ENCODE measurements around the gene AFF1. TPM values are rescaled to one million over a fixed set of nuclear protein-coding genes. Genes with fewer than 3 reads are reported as not detected.

AFF1 gene
- total RNA-seq, 2 experiments from 2014 or later = 28.7 to 69.7 TPM

GRCh38 chr4:86972997-86973396, 38.2 kb downstream of the AFF1 start:
- Histone ChIP-seq H3K9me3 (ENCODE audit: low read length) (no peaks in the 10 kb centered on the region), H3K36me3 (ENCODE audit: insufficient read depth, low read length) (peaks cover 13% of the 10 kb centered on the region), H3K4me3 (ENCODE audit: low read depth, low read length, poor library complexity, severe bottlenecking) (no peak overlapping the region), H3K79me2 (ENCODE audit: insufficient read depth, low read depth, low read length) (peaks cover 80% of the 10 kb centered on the region; the same call in 1 of the 2 replicates), H3K4me1 (ENCODE audit: insufficient read depth, low read length, poor library complexity, severe bottlenecking) (peaks cover 76% of the 10 kb centered on the region), H3K4me2 (ENCODE audit: low read length) (peak overlapping the region; percentile 31), H4K20me1 (ENCODE audit: insufficient read depth, low read length) (peaks cover under 1% of the 10 kb centered on the region; the same call in 1 of the 2 replicates), H3K9me2 (ENCODE audit: insufficient read depth, low read length) (no peaks in the 10 kb centered on the region), H3K27ac (ENCODE audit: low read depth, low read length, poor library complexity, severe bottlenecking) (no peak overlapping the region), H2AFZ (ENCODE audit: low read length) (no peak overlapping the region)
- intact Hi-C loops (cut with micrococcal nuclease; ENCODE audit: unreplicated experiment) = no loop called here
- BruUV-seq (replicated peaks) = no TSS peak
- ChIA-PET POLR2A (interaction anchor here (1.9 to 2.0 kb wide), 2 partner anchors 10 to 12 kb away, joined by 7 to 9 read pairs; no protein-coding TSS in a partner anchor), CTCF (ENCODE audit: unreplicated experiment) (no interaction called here)
- no peak for TF ChIP-seq CTCF (conservative IDR thresholded peaks at IDR 0.05; ENCODE audit: low read length)
- no peak for TF ChIP-seq EZH2phosphoT487 (IDR thresholded peaks at IDR 0.05; ENCODE audit: borderline replicate concordance, low read depth, low read length)
- no peak for DNase-seq (ENCODE audit: low spot score)

- no peak for TF ChIP-seq CTCF (conservative IDR thresholded peaks at IDR 0.05; ENCODE audit: low read length)
- TF ChIP-seq EZH2phosphoT487 (IDR thresholded peaks at IDR 0.05; ENCODE audit: borderline replicate concordance, low read depth, low read length) = no peak
- Histone ChIP-seq H2AFZ (ENCODE audit: low read length) (no peak overlapping the region), H3K79me2 (ENCODE audit: insufficient read depth, low read depth, low read length) (peaks cover 78% of the 10 kb centered on the region; the same call in 1 of the 2 replicates), H3K9me2 (ENCODE audit: insufficient read depth, low read length) (no peaks in the 10 kb centered on the region), H3K27ac (ENCODE audit: low read depth, low read length, poor library complexity, severe bottlenecking) (no peak overlapping the region), H3K9me3 (ENCODE audit: low read length) (no peaks in the 10 kb centered on the region), H3K4me1 (ENCODE audit: insufficient read depth, low read length, poor library complexity, severe bottlenecking) (peaks cover 76% of the 10 kb centered on the region), H3K4me2 (ENCODE audit: low read length) (peak overlapping the region; percentile 31; the same call in 1 of the 2 replicates), H3K4me3 (ENCODE audit: low read depth, low read length, poor library complexity, severe bottlenecking) (no peak overlapping the region), H3K36me3 (ENCODE audit: insufficient read depth, low read length) (peaks cover 9% of the 10 kb centered on the region), H4K20me1 (ENCODE audit: insufficient read depth, low read length) (no peaks in the 10 kb centered on the region)
- no peak for DNase-seq (ENCODE audit: low spot score)
- ChIA-PET POLR2A (interaction anchor here (2.0 kb wide), 1 partner anchor 11 kb away, joined by 7 read pairs; no protein-coding TSS in a partner anchor), CTCF (ENCODE audit: unreplicated experiment) (no interaction called here)
- BruUV-seq (replicated peaks) = no TSS peak
- intact Hi-C loops (cut with micrococcal nuclease; ENCODE audit: unreplicated experiment) = no loop called here
Observed at GRCh38 chr4:86973668-86974067, 38.9 kb downstream of the AFF1 start.

GRCh38 chr4:86974551-86974994, 39.8 kb downstream of the AFF1 start:
- DNase-seq (ENCODE audit: low spot score) = no peak
- Histone ChIP-seq H3K9me2 (ENCODE audit: insufficient read depth, low read length) (no peaks in the 10 kb centered on the region), H3K27ac (ENCODE audit: low read depth, low read length, poor library complexity, severe bottlenecking) (no peak overlapping the region), H3K36me3 (ENCODE audit: insufficient read depth, low read length) (peaks cover 8% of the 10 kb centered on the region), H3K4me2 (ENCODE audit: low read length) (no peak overlapping the region), H3K9me3 (ENCODE audit: low read length) (no peaks in the 10 kb centered on the region), H3K79me2 (ENCODE audit: insufficient read depth, low read depth, low read length) (peaks cover 82% of the 10 kb centered on the region; the same call in 1 of the 2 replicates), H2AFZ (ENCODE audit: low read length) (no peak overlapping the region), H3K4me3 (ENCODE audit: low read depth, low read length, poor library complexity, severe bottlenecking) (no peak overlapping the region), H4K20me1 (ENCODE audit: insufficient read depth, low read length) (no peaks in the 10 kb centered on the region), H3K4me1 (ENCODE audit: insufficient read depth, low read length, poor library complexity, severe bottlenecking) (peaks cover 81% of the 10 kb centered on the region)
- BruUV-seq (replicated peaks) = no TSS peak
- ChIA-PET POLR2A (interaction anchor here (0.7 to 1.0 kb wide), 3 partner anchors 15 to 668 kb away, joined by 3 to 4 read pairs (median 4); no protein-coding TSS in a partner anchor), CTCF (ENCODE audit: unreplicated experiment) (no interaction called here)
- TF ChIP-seq EZH2phosphoT487 (IDR thresholded peaks at IDR 0.05; ENCODE audit: borderline replicate concordance, low read depth, low read length) (no peak), CTCF (conservative IDR thresholded peaks at IDR 0.05; ENCODE audit: low read length) (no peak)
- intact Hi-C loops (cut with micrococcal nuclease; ENCODE audit: unreplicated experiment) = no loop called here
